ACC112 (cell line): ENCODE results near the gene CCSER1.
"Not testable (repeated sequence)": the region's sequence is repeated elsewhere in the genome, so short reads cannot be mapped to it uniquely, and the experiment has no call there.

Experiments used
- H2AFZ ChIP-seq: fragments of 200-600 bp; sonication (generic); one replicate; pipeline ENCODE4 v1.6.0; 2017; ENCODE audit warnings: antibody characterized with exemption, low read length; ENCODE audit not compliant: unreplicated experiment
- H3K27ac ChIP-seq: fragments of 200-600 bp; sonication (generic); 2 replicates; pipeline ENCODE4 v1.5.1; 2014; ENCODE audit warnings: low read depth, mild to moderate bottlenecking, antibody characterized with exemption, low read length, moderate library complexity
- H3K27me3 ChIP-seq: fragments of 200-600 bp; sonication (generic); 2 replicates; pipeline ENCODE4 v1.6.1; 2014; ENCODE audit warnings: mild to moderate bottlenecking, antibody characterized with exemption, low read length, moderate library complexity, mixed read lengths; ENCODE audit not compliant: insufficient read depth
- H3K36me3 ChIP-seq: fragments of 200-600 bp; sonication (generic); 2 replicates; pipeline ENCODE4 v1.6.1; 2016; ENCODE audit warnings: mild to moderate bottlenecking, antibody characterized with exemption, low read length, moderate library complexity, mixed read lengths; ENCODE audit not compliant: insufficient read depth
- H3K4me1 ChIP-seq: fragments of 200-600 bp; sonication (generic); one replicate; pipeline ENCODE4 v1.6.1; 2016; ENCODE audit warnings: low read length, mixed read lengths; ENCODE audit not compliant: insufficient read depth, unreplicated experiment, control insufficient read depth
- H3K4me3 ChIP-seq: fragments of 200-600 bp; sonication (generic); 2 replicates; pipeline ENCODE4 v1.5.1; 2014; ENCODE audit warnings: mild to moderate bottlenecking, low read depth, low read length
- H3K79me2 ChIP-seq: fragments of 200-600 bp; sonication (generic); one replicate; pipeline ENCODE4 v1.6.0; 2016; ENCODE audit warnings: low read length; ENCODE audit not compliant: control insufficient read depth, unreplicated experiment, insufficient read depth

The CCSER1 gene

GRCh38 chr4:91267543-91267942, 1140.3 kb downstream of the CCSER1 start:
- no peaks in the 10 kb centered on the region for H3K36me3 ChIP-seq
- H3K4me1 ChIP-seq: no peaks in the 10 kb centered on the region
- no peaks in the 10 kb centered on the region for H3K79me2 ChIP-seq
- no peak overlapping the region for H3K27ac ChIP-seq
- no peaks in the 10 kb centered on the region for H3K27me3 ChIP-seq
- no peak overlapping the region for H3K4me3 ChIP-seq
- no peak overlapping the region for H2AFZ ChIP-seq

- not testable (repeated sequence) for H2AFZ ChIP-seq, H3K36me3 ChIP-seq, H3K27ac ChIP-seq, H3K4me1 ChIP-seq, H3K4me3 ChIP-seq, H3K27me3 ChIP-seq, H3K79me2 ChIP-seq
Measured at GRCh38 chr4:91268481-91268880, 1141.3 kb downstream of the CCSER1 start.

GRCh38 chr4:91268913-91269312, 1141.7 kb downstream of the CCSER1 start:
- no peaks in the 10 kb centered on the region for H3K79me2 ChIP-seq
- H3K36me3 ChIP-seq: no peaks in the 10 kb centered on the region
- H3K4me1 ChIP-seq: no peaks in the 10 kb centered on the region
- no peak overlapping the region for H3K27ac ChIP-seq
- no peak overlapping the region for H3K4me3 ChIP-seq
- H2AFZ ChIP-seq: no peak overlapping the region
- H3K27me3 ChIP-seq: no peaks in the 10 kb centered on the region

GRCh38 chr4:91279899-91280298, 1152.7 kb downstream of the CCSER1 start:
- Histone ChIP-seq H3K4me3 (no peak overlapping the region), H3K27me3 (no peaks in the 10 kb centered on the region), H2AFZ (no peak overlapping the region), H3K79me2 (no peaks in the 10 kb centered on the region), H3K36me3 (no peaks in the 10 kb centered on the region), H3K27ac (no peak overlapping the region), H3K4me1 (no peaks in the 10 kb centered on the region)

- no peaks in the 10 kb centered on the region for H3K4me1 ChIP-seq
- H3K79me2 ChIP-seq: no peaks in the 10 kb centered on the region
- no peaks in the 10 kb centered on the region for H3K36me3 ChIP-seq
- no peak overlapping the region for H3K27ac ChIP-seq
- no peak overlapping the region for H2AFZ ChIP-seq
- no peaks in the 10 kb centered on the region for H3K27me3 ChIP-seq
- no peak overlapping the region for H3K4me3 ChIP-seq
Measured at GRCh38 chr4:91280551-91281290, 1153.5 kb downstream of the CCSER1 start.

GRCh38 chr4:91282217-91282616, 1155.0 kb downstream of the CCSER1 start:
- H3K27ac ChIP-seq: no peak overlapping the region
- no peaks in the 10 kb centered on the region for H3K79me2 ChIP-seq
- H2AFZ ChIP-seq: no peak overlapping the region
- H3K36me3 ChIP-seq: no peaks in the 10 kb centered on the region
- H3K4me3 ChIP-seq: no peak overlapping the region
- no peaks in the 10 kb centered on the region for H3K4me1 ChIP-seq
- no peaks in the 10 kb centered on the region for H3K27me3 ChIP-seq

GRCh38 chr4:91283726-91284230, 1156.6 kb downstream of the CCSER1 start:
- no peaks in the 10 kb centered on the region for H3K79me2 ChIP-seq
- H2AFZ ChIP-seq: no peak overlapping the region
- no peak overlapping the region for H3K4me3 ChIP-seq
- no peaks in the 10 kb centered on the region for H3K27me3 ChIP-seq
- no peaks in the 10 kb centered on the region for H3K36me3 ChIP-seq
- no peaks in the 10 kb centered on the region for H3K4me1 ChIP-seq
- H3K27ac ChIP-seq: no peak overlapping the region

- Histone ChIP-seq H3K4me1 (no peaks in the 10 kb centered on the region), H3K79me2 (no peaks in the 10 kb centered on the region), H3K27me3 (no peaks in the 10 kb centered on the region), H2AFZ (no peak overlapping the region), H3K27ac (no peak overlapping the region), H3K36me3 (no peaks in the 10 kb centered on the region), H3K4me3 (no peak overlapping the region)
Measured at GRCh38 chr4:91284480-91284879, 1157.3 kb downstream of the CCSER1 start.

GRCh38 chr4:91285487-91285886, 1158.3 kb downstream of the CCSER1 start:
- Histone ChIP-seq H3K4me1 (no peaks in the 10 kb centered on the region), H3K4me3 (no peak overlapping the region), H3K27ac (no peak overlapping the region), H3K27me3 (no peaks in the 10 kb centered on the region), H2AFZ (no peak overlapping the region), H3K36me3 (no peaks in the 10 kb centered on the region), H3K79me2 (no peaks in the 10 kb centered on the region)

GRCh38 chr4:91288702-91289311, 1161.6 kb downstream of the CCSER1 start:
- Histone ChIP-seq H3K4me3 (no peak overlapping the region), H2AFZ (no peak overlapping the region), H3K27ac (no peak overlapping the region), H3K36me3 (no peaks in the 10 kb centered on the region), H3K4me1 (no peaks in the 10 kb centered on the region), H3K27me3 (no peaks in the 10 kb centered on the region), H3K79me2 (no peaks in the 10 kb centered on the region)

- no peak overlapping the region for H3K4me3 ChIP-seq
- H3K36me3 ChIP-seq: no peaks in the 10 kb centered on the region
- H3K4me1 ChIP-seq: no peaks in the 10 kb centered on the region
- H3K27me3 ChIP-seq: no peaks in the 10 kb centered on the region
- no peaks in the 10 kb centered on the region for H3K79me2 ChIP-seq
- no peak overlapping the region for H3K27ac ChIP-seq
- H2AFZ ChIP-seq: no peak overlapping the region
Measured at GRCh38 chr4:91298156-91298700, 1171.0 kb downstream of the CCSER1 start.
